NAMALWA (cell line): ENCODE results near the gene ATXN1.
A peak's percentile ranks its signal among the peaks of the same experiment; 100 is the strongest.

Experiments
- DNase-seq: peaks from one replicate; pipeline ENCODE4 v3.0.0-alpha.2; 2015; ENCODE audit warnings: low spot score

The ATXN1 gene

GRCh38 chr6:16437095-16437494 is 324.2 kb downstream of the ATXN1 start:
- no peak for DNase-seq

GRCh38 chr6:16436550-16436949 is 324.7 kb downstream of the ATXN1 start:
- no peak for DNase-seq

GRCh38 chr6:16434885-16435284 is 326.4 kb downstream of the ATXN1 start:
- no peak for DNase-seq

DNA sequence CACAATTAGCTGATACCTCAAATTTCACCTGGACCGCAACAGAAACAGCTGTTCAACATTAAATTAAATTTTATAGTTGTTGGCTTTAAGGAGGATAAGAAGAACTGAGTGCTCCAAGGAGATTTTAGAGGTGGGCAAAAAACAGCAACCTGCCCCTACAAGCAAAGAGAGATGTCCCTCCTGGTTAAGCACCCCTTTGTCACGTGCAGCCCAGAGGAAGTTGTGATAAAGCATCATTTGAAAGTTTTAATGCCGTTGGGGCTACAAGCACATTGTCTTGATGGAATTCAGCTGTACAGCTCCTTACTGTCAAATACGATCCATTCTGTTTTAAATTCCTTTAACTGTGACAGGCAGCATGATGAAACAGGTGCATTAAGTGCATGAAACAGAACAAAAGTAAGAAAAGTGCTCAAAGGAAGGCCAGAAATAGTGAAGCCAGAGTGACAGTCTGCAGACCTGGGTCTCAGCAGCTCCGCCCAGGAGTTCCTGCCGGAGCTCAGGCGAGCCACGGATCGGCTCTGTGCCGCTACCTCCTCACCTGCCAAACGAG is 327.8 kb downstream of the ATXN1 start:
- no peak for DNase-seq

DNA sequence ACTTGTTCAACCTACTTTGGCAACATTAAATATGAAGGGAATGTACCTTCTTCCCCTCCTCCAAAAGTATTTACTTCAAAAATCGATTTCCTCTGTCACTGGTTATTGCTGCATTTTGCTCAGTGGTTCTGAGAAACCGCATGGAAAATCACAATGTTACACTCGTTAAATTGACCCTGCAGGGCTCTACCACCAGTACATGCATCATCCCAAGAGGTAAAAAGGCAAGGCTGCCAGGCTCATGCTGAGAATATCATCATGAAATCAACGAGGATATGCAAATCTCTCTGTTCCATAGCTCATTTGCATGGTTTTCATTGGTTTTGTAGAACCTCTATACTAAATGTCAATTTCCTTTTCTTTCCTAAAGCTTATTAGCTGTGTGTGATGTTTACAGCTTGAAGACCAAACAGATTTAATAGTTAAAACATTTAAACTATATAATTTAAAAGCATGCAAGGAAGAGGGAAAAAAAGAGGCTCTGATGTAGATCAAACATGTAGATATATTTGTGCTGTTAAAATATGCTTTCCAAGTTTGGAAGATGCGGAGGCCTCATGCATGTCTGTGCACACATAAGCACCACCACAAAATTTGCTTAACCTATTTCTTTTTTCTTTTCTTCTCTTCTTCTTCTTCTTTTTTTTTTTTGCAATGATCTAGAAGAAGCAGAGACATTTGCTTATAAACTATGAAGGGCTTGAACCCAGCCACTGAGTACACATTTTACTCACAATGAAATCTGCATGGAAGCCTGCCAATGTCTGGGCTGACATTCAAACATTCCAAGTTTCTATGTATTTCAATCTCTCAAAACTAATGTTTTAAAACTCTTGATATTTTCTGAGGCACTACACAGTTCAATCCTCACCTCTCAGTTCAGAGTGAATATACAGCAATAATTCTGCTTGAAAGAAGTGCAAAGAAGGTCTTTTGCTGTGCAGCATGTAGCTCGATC is 328.9 kb downstream of the ATXN1 start:
- DNase-seq = peak; percentile 61

- DNase-seq = no peak
Measured at GRCh38 chr6:16431106-16431505, 330.2 kb downstream of the ATXN1 start.

DNA sequence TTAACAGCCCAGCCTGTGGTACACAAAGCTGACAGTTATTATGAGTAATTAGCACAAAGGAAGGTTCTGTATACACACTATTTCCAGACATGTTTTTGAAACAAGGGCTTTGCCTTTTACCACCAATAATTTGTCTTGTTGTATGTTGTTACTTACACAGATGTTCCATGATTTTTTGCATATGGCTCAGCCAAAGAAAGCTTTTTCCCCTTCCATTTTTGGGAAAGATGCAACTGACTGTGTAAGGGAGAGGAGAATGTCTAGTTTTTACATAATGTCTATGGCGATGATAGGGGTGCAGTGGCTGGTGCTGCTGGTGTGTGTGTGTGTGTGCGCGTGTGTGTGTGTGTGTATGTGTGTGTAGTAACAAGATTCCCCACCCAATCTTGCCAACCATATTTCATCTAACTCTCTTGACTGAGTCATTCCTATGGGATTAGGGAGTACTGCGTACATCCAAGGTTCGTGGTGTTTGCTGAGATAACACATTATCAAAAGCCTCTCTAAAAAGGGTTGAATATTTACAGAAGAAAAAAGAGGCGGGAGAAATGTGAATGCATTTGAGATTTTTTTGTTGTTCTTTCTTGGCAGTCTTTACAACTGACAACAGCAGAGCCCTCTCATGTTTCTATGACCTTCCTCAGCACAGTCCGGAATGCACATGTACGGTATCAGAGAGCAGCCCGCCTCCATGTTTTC is 330.7 kb downstream of the ATXN1 start:
- no peak for DNase-seq

DNA sequence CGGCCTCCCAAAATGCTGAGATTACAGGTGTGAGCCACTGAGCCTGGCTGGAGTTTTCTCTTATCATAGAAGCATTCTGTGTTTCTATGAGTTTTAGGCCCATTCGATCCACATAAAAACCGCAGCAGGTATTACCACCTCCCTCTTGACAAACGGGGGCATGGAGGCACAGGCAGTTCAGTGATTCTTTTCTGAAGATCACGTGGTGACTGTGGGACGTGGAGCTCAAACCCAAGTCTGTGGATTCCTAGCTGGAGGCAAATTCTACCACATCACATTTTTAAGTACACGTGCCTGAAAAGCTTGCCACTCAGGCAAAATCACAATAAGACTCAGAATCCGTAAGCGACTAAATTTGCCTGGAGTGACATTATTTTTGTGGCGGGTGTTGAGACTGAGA is 331.6 kb downstream of the ATXN1 start:
- DNase-seq = no peak

DNA sequence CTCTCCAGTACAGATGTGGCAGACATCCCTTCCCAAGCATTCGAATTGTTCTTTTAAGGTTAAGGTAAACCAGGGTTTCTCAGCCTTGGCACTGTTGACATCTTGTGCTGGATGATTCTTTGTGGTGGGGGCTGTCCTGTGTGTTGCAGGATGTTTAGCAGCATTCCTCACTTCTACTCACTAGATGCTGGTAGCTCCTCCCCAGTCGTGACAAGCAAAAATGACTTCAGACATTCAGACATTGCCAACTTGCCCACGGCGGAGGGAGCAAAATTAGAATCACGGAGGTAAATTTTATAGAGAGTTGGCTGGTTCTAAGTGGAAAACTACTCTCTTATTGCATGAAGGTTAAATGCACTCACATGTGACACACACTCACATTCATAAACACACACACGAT is 334.1 kb downstream of the ATXN1 start:
- no peak for DNase-seq

DNA sequence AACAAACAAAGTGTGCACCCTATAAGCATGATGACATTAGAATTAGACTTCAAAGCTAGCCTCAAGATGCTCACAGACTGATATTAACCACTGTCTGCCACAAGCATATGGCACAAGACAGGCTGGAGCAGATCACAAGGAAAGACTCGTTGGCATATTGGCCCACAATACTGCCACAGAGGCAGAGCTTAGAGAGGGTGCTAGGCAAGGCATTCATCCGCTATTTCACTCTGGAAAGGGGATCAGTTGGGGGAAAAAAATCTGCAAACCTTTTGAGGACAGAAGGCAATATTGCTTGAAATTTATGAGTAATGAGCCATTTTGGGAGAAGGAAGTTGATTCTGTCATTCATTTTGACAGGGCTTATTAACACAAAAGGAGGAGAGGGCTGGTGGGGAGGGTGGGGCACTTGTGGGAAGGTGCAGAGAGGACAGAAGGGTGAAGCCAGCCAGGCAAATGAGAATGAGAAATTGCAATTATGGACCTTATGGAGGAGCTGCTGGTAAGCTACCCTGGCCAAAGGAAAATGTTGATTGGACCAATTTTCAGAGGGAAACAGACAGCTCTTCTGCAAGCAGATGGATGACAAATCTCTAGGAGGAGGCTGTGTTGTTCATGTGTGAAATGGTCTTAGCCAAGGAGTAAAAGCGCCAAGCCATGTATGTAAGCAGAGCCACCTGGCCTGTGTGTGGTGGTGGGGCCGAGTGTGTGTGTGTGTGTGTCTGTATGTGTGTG is 335.2 kb downstream of the ATXN1 start:
- no peak for DNase-seq

GRCh38 chr6:16421462-16421960 is 339.7 kb downstream of the ATXN1 start:
- DNase-seq = no peak

- peak; percentile 92 for DNase-seq
Measured at GRCh38 chr6:16420715-16421461, 340.4 kb downstream of the ATXN1 start.

GRCh38 chr6:16420337-16420714 is 340.9 kb downstream of the ATXN1 start:
- no peak for DNase-seq

GRCh38 chr6:16419636-16420336 is 341.5 kb downstream of the ATXN1 start:
- DNase-seq = peak; percentile 84

GRCh38 chr6:16418151-16418550 is 343.1 kb downstream of the ATXN1 start:
- DNase-seq = no peak

DNA sequence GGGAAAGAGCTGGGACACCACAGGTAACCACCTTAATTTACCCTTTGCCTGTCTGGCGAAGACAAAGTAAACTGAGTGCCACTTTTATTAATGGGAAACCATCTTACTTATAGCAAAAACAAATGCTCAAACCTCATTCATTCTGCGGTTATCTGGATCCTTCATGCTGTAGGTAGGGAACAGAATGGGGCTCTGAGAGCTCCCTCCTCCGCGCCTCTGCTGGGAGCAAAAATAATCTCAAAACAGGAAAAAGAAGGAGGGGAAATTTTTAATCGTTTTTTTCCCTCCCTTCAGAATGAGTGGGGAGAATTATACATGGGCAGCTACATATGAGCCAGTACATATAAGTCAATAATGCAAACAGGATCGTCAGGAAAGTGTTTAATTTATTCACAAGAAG is 345.6 kb downstream of the ATXN1 start:
- DNase-seq = no peak

GRCh38 chr6:16414205-16414604 is 347.1 kb downstream of the ATXN1 start:
- peak; percentile 48 for DNase-seq

DNA sequence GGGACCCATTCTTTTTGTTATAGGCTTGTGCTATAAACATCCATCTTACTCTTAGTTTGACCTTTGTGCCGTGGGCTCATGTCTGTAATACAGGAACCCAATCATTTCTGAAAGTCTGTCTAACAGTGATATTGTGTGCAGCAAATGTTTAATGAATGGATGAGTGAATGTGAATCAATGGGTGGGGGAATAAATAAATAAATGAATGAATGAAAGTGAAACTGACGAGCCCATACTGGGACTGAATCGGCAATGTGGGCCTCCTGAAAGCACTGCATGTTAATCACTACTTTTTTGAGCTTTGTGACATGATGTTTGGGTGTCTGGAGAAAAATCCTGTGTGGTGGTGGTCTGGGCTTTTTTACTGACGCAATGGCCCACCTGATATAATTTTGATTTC is 347.9 kb downstream of the ATXN1 start:
- peak; percentile 56 for DNase-seq

- DNase-seq = peak; percentile 22
Measured at GRCh38 chr6:16412982-16413381, 348.3 kb downstream of the ATXN1 start.

- no peak for DNase-seq
Measured at GRCh38 chr6:16412171-16412570, 349.1 kb downstream of the ATXN1 start.
